Astrocyte of the cerebellum (primary cell): ENCODE results near the gene RNF43.
A peak's percentile ranks its signal among the peaks of the same experiment; 100 is the strongest.

Source experiments
- DNase-seq: peaks from one replicate; pipeline ENCODE4 v3.0.0-alpha.2; 2011; ENCODE audit warnings: low read depth
- H3K4me3 ChIP-seq: 2 replicates; pipeline ENCODE4 v1.5.1; 2011; ENCODE audit warnings: mild to moderate bottlenecking, low read depth, low read length, moderate library complexity
- in situ Hi-C: cut with HindIII; loops from 2 replicates; pipeline ENCODE4 v1.10.0; 2017; ENCODE audit warnings: low sequenced_read_pairs
- TF ChIP-seq, protein P1 (sequence below): IDR thresholded peaks from 2 replicates; pipeline ENCODE4 v1.5.1; 2012; ENCODE audit warnings: low read length, low read depth, moderate library complexity, mild to moderate bottlenecking; ENCODE audit errors: missing control alignments

Gene RNF43

DNA sequence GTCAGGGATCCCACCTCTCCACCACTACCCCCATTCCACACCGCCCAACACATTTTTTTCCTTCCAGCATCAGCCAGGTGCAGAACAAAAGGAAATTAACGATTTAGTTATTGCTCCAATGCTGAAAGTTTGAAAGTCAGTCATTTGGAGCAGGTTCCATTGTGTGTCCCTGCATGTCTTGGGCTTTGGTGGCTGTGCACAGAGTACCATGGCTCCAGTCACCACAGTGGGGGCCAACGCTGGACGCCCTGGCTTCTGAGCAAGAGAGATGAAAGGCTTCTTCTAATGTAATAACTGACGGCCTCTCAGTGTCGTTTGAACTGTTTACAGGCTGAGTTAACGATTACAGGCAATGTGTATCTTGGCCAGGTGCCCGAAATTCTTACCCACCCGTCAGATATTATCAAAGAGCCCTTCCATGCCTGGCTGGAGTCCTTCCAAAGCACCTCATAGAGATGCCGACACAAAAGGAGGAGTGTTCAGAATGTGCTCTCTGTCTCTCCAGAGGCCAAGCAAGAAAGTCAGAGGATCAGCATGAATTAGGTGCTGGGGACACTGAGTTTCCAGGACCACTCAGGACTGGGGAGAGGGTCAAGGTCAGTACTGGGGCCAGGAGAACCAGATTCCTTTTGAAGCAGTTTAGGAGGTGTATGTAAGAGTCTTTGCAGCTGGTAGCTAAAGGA, 25.9 kb downstream of the RNF43 start:
- no peak overlapping the region for H3K4me3 ChIP-seq
- peak; percentile 62 for DNase-seq
- TF ChIP-seq, protein P1, sequence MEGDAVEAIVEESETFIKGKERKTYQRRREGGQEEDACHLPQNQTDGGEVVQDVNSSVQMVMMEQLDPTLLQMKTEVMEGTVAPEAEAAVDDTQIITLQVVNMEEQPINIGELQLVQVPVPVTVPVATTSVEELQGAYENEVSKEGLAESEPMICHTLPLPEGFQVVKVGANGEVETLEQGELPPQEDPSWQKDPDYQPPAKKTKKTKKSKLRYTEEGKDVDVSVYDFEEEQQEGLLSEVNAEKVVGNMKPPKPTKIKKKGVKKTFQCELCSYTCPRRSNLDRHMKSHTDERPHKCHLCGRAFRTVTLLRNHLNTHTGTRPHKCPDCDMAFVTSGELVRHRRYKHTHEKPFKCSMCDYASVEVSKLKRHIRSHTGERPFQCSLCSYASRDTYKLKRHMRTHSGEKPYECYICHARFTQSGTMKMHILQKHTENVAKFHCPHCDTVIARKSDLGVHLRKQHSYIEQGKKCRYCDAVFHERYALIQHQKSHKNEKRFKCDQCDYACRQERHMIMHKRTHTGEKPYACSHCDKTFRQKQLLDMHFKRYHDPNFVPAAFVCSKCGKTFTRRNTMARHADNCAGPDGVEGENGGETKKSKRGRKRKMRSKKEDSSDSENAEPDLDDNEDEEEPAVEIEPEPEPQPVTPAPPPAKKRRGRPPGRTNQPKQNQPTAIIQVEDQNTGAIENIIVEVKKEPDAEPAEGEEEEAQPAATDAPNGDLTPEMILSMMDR, result no peak
- in situ Hi-C loops, result no loop called here

- no peak overlapping the region for H3K4me3 ChIP-seq
- no peak for DNase-seq
- TF ChIP-seq, protein P1, result no peak
- in situ Hi-C loops, result no loop called here
Observed at GRCh38 chr17:58390884-58391283, 26.4 kb downstream of the RNF43 start.

GRCh38 chr17:58388302-58389190, 28.8 kb downstream of the RNF43 start:
- no peak overlapping the region for H3K4me3 ChIP-seq
- in situ Hi-C loops, result no loop called here
- TF ChIP-seq, protein P1, result no peak
- DNase-seq, result peak; percentile 6

DNA sequence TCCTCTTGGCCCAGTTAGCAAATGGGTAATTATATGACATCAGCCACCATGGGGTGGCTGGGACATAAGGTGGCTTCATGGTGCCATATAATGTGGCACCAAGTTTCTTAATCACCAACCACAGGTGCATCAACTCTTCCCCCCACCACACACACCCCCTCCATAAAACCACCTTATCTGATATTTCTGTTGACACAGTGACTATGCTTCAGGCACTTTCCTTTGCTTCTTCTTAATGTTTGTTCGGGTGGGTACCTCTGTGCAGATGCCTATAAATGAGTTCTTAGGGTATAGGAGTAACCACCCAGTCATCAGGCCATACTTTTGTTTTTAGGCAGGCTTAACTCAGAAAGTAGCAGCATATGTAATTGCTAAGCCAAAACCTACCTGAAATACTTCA, 29.5 kb downstream of the RNF43 start:
- no peak for DNase-seq
- H3K4me3 ChIP-seq, result no peak overlapping the region
- TF ChIP-seq, protein P1, result no peak
- in situ Hi-C loops, result no loop called here

DNA sequence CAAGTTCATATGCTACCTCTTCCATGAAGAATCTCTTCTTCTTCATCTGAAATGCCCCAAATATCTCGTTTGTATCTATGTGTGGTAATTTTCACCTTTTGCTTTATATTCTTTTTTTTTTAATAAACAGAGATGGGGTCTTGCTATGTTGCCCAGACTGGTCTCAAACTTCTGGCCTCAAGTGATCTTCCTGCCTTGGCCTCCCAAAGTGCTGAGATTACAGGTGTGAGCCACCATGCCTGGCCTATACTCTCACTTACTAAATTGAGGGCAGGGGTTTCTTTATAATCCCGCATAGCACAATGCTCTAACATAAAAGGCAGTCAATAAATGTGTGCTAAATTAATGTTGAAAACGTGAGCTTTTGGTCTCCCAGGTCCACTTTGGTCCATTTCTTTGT, 30.6 kb downstream of the RNF43 start:
- TF ChIP-seq, protein P1, result no peak

DNA sequence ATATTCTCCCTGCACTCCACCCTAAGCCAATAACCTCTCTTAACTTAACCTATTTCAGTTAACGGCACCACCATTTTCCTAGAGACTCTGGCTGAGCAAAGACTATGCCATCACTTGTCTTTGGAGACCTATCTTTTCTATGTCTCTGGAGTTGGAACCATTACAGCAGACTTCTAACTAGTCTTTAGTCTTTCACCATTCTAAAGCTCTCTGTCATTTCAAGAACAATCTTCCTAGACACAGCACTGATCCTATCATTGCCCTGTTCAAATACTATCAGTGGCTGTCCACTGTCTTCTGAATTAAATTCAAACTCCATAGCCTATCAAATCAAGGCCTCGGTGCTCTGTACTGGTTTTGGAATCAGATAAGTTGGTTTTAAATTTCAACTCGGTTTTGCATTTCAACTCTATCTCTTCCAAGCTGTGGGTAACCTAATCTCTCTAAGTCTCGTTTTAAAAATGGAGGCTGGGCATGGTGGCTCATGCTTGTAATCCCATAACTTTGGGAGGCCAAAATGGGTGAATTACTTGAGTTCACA, 31.9 kb downstream of the RNF43 start:
- no peak overlapping the region for H3K4me3 ChIP-seq
- no peak for DNase-seq
- TF ChIP-seq, protein P1, result no peak
- in situ Hi-C loops, result no loop called here

More for the DNA sequence above, 30.6 kb downstream of the RNF43 start:
- no peak for DNase-seq
- H3K4me3 ChIP-seq, result no peak overlapping the region
- in situ Hi-C loops, result no loop called here
